Aorta (tissue), 5 donors: ENCODE data around the gene FMNL2. TPM values are rescaled to one million over a fixed set of nuclear protein-coding genes. Genes with fewer than 3 reads are reported as not detected.
A peak's percentile ranks its signal among the peaks of the same experiment; 100 is the strongest.

Experiments used
- ATAC-seq: fragments of 200-7000 bp; cut with Tn5 transposase; one replicate; pipeline ENCODE4 v1.9.1; 2022; ENCODE audit warnings: moderate library complexity; ENCODE audit not compliant: low FRiP score
- DNase-seq, 2 donors: peaks; one replicate each; pipeline ENCODE4 v3.0.0-alpha.2; 2020
- H3K27ac ChIP-seq, 2 donors: one replicate each; pipeline ENCODE4 v1.5.1; 2013; ENCODE audit warnings: low read length in 2 of 2, mild to moderate bottlenecking in 2 of 2, moderate library complexity in 2 of 2, control low read depth in 1 of 2, inconsistent platforms in 1 of 2, low read depth in 1 of 2
- H3K27me3 ChIP-seq, 2 donors: one replicate each; pipeline ENCODE4 v1.6.1; 2013; ENCODE audit warnings: control low read depth in 1 of 2, low read length in 1 of 2, mild to moderate bottlenecking in 1 of 2, moderate library complexity in 1 of 2; ENCODE audit not compliant: insufficient read depth in 2 of 2, control insufficient read depth in 1 of 2
- H3K36me3 ChIP-seq, 2 donors: one replicate each; pipeline ENCODE4 v1.6.1; 2013; ENCODE audit warnings: control low read depth in 1 of 2, low read length in 1 of 2, mild to moderate bottlenecking in 1 of 2; ENCODE audit not compliant: insufficient read depth in 2 of 2, control insufficient read depth in 1 of 2
- H3K4me1 ChIP-seq, 2 donors: one replicate each; pipeline ENCODE4 v1.6.1; 2013; ENCODE audit warnings: low read length in 2 of 2, control low read depth in 1 of 2, mild to moderate bottlenecking in 1 of 2, moderate library complexity in 1 of 2; ENCODE audit not compliant: insufficient read depth in 2 of 2, control insufficient read depth in 1 of 2
- H3K4me3 ChIP-seq, 2 donors: one replicate each; pipeline ENCODE4 v1.5.1; 2013; ENCODE audit warnings: low read length in 2 of 2, control low read depth in 1 of 2, mild to moderate bottlenecking in 1 of 2
- H3K9me3 ChIP-seq: one replicate; pipeline ENCODE4 v1.6.1; 2013; ENCODE audit warnings: mild to moderate bottlenecking, low read length; ENCODE audit not compliant: control insufficient read depth
- WGBS, 2 donors: extraction: QIAGEN DNeasy Blood & Tissue Kit; methylation state at CpG; one replicate each; pipeline ENCODE4 v1.1.7; 2013; 5-methylcytosine and 5-hydroxymethylcytosine counted together
- intact Hi-C, 2 donors: fragments of 100-400 bp; cut with DNase I; formaldehyde crosslinking; loops; one replicate each; pipeline versions ENCODE4 v1.14.2 to v1.15.0; 2022
- polyA plus RNA-seq, 2 donors: library from polyadenylated mRNA; stranded (reverse); fragments of 200-250 nt; gene quantifications; one replicate each; pipeline ENCODE4 v1.2.3, GENCODE V29; 2013
- total RNA-seq, 2 donors: library from RNA; stranded (reverse); fragmentation: NEBNext Ultra II Directional; extraction: Animal tissue kit (Norgen Biotek cat#: 25700); gene quantifications; one replicate each; pipeline ENCODE4 v1.2.1, GENCODE V29; 2021
- donor health status: healthy with polysubstance abuse.
- donor health status: Bipolar disorder and iron deficiency.
- donor health status: DM: no; HTN: no; CAD: no.
- donor health status: DM: no; HTN: no; CAD: no.
- donor health status: DM: yes; HTN: yes; CAD: no.

The FMNL2 gene
- total and polyA plus RNA-seq, 4 donors, result 10.7 to 55.1 (median 33.7) TPM

GRCh38 chr2:152334701-152335015 is 316 bp upstream of the FMNL2 start:
- H3K36me3 ChIP-seq, result no peaks in the 10 kb centered on the region
- no peaks in the 10 kb centered on the region for H3K27me3 ChIP-seq
- intact Hi-C loops, result loop anchor here (5.0 to 10.0 kb wide), 7 partner anchors 58 to 300 kb away; no protein-coding TSS in a partner anchor
- H3K4me1 ChIP-seq, result no peaks in the 10 kb centered on the region
- 2 to 3% methylated on average over 11 of the region's 11 CpGs for WGBS, 2 donors
- no peak for ATAC-seq
- H3K27ac ChIP-seq, result no peak overlapping the region
- DNase-seq, result no peak
- H3K9me3 ChIP-seq, result no peaks in the 10 kb centered on the region
- peak overlapping the region; percentile 88 to 98 for H3K4me3 ChIP-seq

GRCh38 chr2:152335726-152336118 is 748 bp downstream of the FMNL2 start:
- Histone ChIP-seq H3K27ac (peak overlapping the region; percentile 31 to 38), H3K4me3 (peak overlapping the region; percentile 88 to 98), H3K9me3 (no peaks in the 10 kb centered on the region), H3K4me1 (no peaks in the 10 kb centered on the region), H3K36me3 (no peaks in the 10 kb centered on the region), H3K27me3 (no peaks in the 10 kb centered on the region)
- intact Hi-C loops, result loop anchor here (5.0 to 10.0 kb wide), 7 partner anchors 57 to 299 kb away; no protein-coding TSS in a partner anchor
- ATAC-seq, result peak; percentile 48
- 1% methylated on average over 26 to 35 of the region's 35 CpGs for WGBS, 2 donors
- DNase-seq, result peak; percentile 63 to 79

GRCh38 chr2:152336119-152336853 is 1.3 kb downstream of the FMNL2 start:
- H3K36me3 ChIP-seq, result no peaks in the 10 kb centered on the region
- ATAC-seq, result peak; percentile 78
- peak overlapping the region; percentile 88 to 98 for H3K4me3 ChIP-seq
- peak overlapping the region; percentile 18 to 38 for H3K27ac ChIP-seq
- WGBS, 2 donors, result 0 to 1% methylated on average over 42 of the region's 42 CpGs
- intact Hi-C loops, result loop anchor here (5.0 to 10.0 kb wide), 7 partner anchors 56 to 299 kb away; no protein-coding TSS in a partner anchor
- H3K4me1 ChIP-seq, result no peaks in the 10 kb centered on the region
- no peaks in the 10 kb centered on the region for H3K27me3 ChIP-seq
- no peaks in the 10 kb centered on the region for H3K9me3 ChIP-seq
- peak; percentile 76 to 86 for DNase-seq

GRCh38 chr2:152336854-152337510 is 2.0 kb downstream of the FMNL2 start:
- 10 to 11% methylated on average over 12 of the region's 12 CpGs for WGBS, 2 donors
- Histone ChIP-seq H3K27me3 (no peaks in the 10 kb centered on the region), H3K4me1 (peaks cover 0 to 1% of the 10 kb centered on the region in 2 donors), H3K9me3 (no peaks in the 10 kb centered on the region), H3K4me3 (peak overlapping the region; percentile 88 to 98), H3K36me3 (no peaks in the 10 kb centered on the region), H3K27ac (peak overlapping the region in 1 of 2 donors; percentile 79)
- DNase-seq (peak in 1 of 2 donors; percentile 44), ATAC-seq (no peak)
- intact Hi-C loops, result loop anchor here (5.0 to 10.0 kb wide), 7 partner anchors 55 to 298 kb away; no protein-coding TSS in a partner anchor

GRCh38 chr2:152337511-152337903 is 2.5 kb downstream of the FMNL2 start:
- H3K4me1 ChIP-seq, result peaks cover 0 to 1% of the 10 kb centered on the region in 2 donors

GRCh38 chr2:152339556-152340286 is 4.7 kb downstream of the FMNL2 start:
- H3K4me1 ChIP-seq, result peaks cover 0 to 5% of the 10 kb centered on the region in 2 donors
- H3K36me3 ChIP-seq, result no peaks in the 10 kb centered on the region
- no peaks in the 10 kb centered on the region for H3K27me3 ChIP-seq
- ATAC-seq (no peak), DNase-seq (no peak)
- H3K9me3 ChIP-seq, result no peaks in the 10 kb centered on the region
- no peak overlapping the region for H3K4me3 ChIP-seq
- no peak overlapping the region for H3K27ac ChIP-seq
- intact Hi-C loops, result loop anchor here (5.0 to 10.0 kb wide), 7 partner anchors 53 to 295 kb away; no protein-coding TSS in a partner anchor
- WGBS, 2 donors, result 79 to 85% methylated on average over 2 of the region's 2 CpGs

More at GRCh38 chr2:152337511-152337903, 2.5 kb downstream of the FMNL2 start:
- no peaks in the 10 kb centered on the region for H3K9me3 ChIP-seq
- no peak for DNase-seq
- H3K27ac ChIP-seq, result no peak overlapping the region
- no peak overlapping the region for H3K4me3 ChIP-seq
- no peaks in the 10 kb centered on the region for H3K27me3 ChIP-seq
- WGBS, 2 donors, result 46 to 50% methylated on average over 2 of the region's 2 CpGs
- ATAC-seq, result no peak
- H3K36me3 ChIP-seq, result no peaks in the 10 kb centered on the region
- intact Hi-C loops, result loop anchor here (5.0 to 10.0 kb wide), 7 partner anchors 55 to 297 kb away; no protein-coding TSS in a partner anchor

- Histone ChIP-seq H3K36me3 (no peaks in the 10 kb centered on the region), H3K4me3 (no peak overlapping the region), H3K27ac (no peak overlapping the region), H3K9me3 (no peaks in the 10 kb centered on the region), H3K4me1 (peaks cover 0 to 5% of the 10 kb centered on the region in 2 donors), H3K27me3 (no peaks in the 10 kb centered on the region)
- ATAC-seq (no peak), DNase-seq (no peak)
- WGBS, 2 donors, result 97 to 100% methylated on average over 4 of the region's 4 CpGs
- intact Hi-C loops, result no loop called here
Measured at GRCh38 chr2:152342259-152343046, 7.5 kb downstream of the FMNL2 start.

- 64 to 70% methylated on average over 4 of the region's 4 CpGs for WGBS, 2 donors
- DNase-seq (no peak), ATAC-seq (no peak)
Measured at GRCh38 chr2:152343426-152343825, 8.5 kb downstream of the FMNL2 start.

More at GRCh38 chr2:152343426-152343825, 8.5 kb downstream of the FMNL2 start:
- Histone ChIP-seq H3K27ac (no peak overlapping the region), H3K9me3 (no peaks in the 10 kb centered on the region), H3K4me1 (peaks cover 0 to 5% of the 10 kb centered on the region in 2 donors), H3K36me3 (no peaks in the 10 kb centered on the region), H3K4me3 (no peak overlapping the region), H3K27me3 (no peaks in the 10 kb centered on the region)
- intact Hi-C loops, result no loop called here
